Measurements from ENCODE around the gene MDFIC.

DNA sequence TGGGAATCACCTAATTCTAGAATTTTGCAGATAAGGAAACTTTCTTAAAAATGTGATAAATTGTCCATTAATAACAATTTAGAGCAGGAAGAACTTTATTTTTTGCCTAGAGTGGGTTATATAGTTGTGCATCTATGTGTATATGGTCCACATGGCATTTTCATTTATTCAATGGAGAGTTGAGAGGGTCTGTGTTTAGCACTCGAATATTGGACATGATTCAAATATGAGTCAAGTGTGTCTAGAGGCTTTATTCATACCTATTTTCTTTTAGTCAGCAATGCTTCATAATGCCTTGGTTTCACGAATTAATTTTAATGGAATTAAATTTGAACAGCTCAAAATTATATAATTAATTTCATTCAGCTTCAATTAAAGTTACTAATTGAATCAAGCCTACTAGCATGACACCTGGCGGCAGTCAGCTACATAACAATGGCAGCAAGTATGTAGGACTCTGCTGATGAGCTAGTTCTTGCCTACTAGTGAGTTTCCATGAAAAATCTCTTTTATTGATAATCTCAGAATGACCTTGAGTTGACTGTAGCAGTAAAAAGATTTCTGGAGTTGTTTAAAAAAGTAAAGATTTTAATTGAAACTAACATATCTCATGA, 17.7 kb downstream of the MDFIC start:
- TF ChIP-seq YY1 (IDR thresholded peaks at IDR 0.05; ENCODE audit: insufficient read depth, insufficient read length) (no peak), SUZ12 (IDR thresholded peaks at IDR 0.05; ENCODE audit: extremely low read depth, insufficient read depth, insufficient read length) (no peak)
